A549 (cell line): ENCODE measurements around the gene TSPAN18. TPM values are rescaled to one million over a fixed set of nuclear protein-coding genes. Genes with fewer than 3 reads are reported as not detected.

ENCODE experiments used
- ATAC-seq, 2 experiments: fragments of 200-7000 bp in 1 of 2; fragments of >200 bp in 1 of 2; cut with Nextera tagmentation in 1 of 2; cut with Tn5 transposase in 1 of 2; 3 replicates each; pipeline versions ENCODE4 v1.8.0 to v1.9.1; 2018 to 2020; ENCODE audit warnings: mild to moderate bottlenecking in 1 of 2, moderate library complexity in 1 of 2
- CTCF ChIA-PET: fragments of 300-600 bp; sonication (Branson Sonifier 250); formaldehyde crosslinking; extraction: SDS; loops from one replicate; lab custom pipeline; 2021; ENCODE audit warnings: antibody characterized with exemption, inconsistent platforms; lab: Yijun Ruan, JAX
- POLR2A ChIA-PET: fragments of 350-600 bp; formaldehyde crosslinking; extraction: SDS; loops from one replicate; lab custom pipeline; 2021; ENCODE audit warnings: antibody characterized with exemption, inconsistent platforms; lab: Yijun Ruan, JAX
- DNase-seq, 2 experiments: peaks; one replicate each; pipeline versions ENCODE4 v3.0.0 to v3.0.0-alpha.2; 2011 to 2016; ENCODE audit warnings: low read depth in 1 of 2, low spot score in 1 of 2
- FAIRE-seq: peaks from 2 replicates; lab custom pipeline; 2011; peaks lifted over from hg19 to GRCh38; lab: Jason Lieb, UNC
- H3K27ac ChIP-seq, 2 experiments: fragments of >200 bp; sonication (Bioruptor Twin); formaldehyde crosslinking; 3 replicates each; pipeline ENCODE4 v1.5.1; 2016 to 2017
- H3K4me1 ChIP-seq: fragments of >200 bp; sonication (Bioruptor Twin); formaldehyde crosslinking; 3 replicates; pipeline ENCODE4 v1.6.1; 2016
- H3K4me2 ChIP-seq: fragments of >200 bp; sonication (Bioruptor Twin); formaldehyde crosslinking; 3 replicates; pipeline ENCODE4 v1.6.1; 2016
- H3K4me3 ChIP-seq: fragments of >200 bp; sonication (Bioruptor Twin); formaldehyde crosslinking; 3 replicates; pipeline ENCODE4 v1.5.1; 2016
- H3K9me3 ChIP-seq: fragments of >200 bp; sonication (Bioruptor Twin); formaldehyde crosslinking; 3 replicates; pipeline ENCODE4 v1.6.1; 2016
- BCL3 ChIP-seq: fragments of >200 bp; sonication (Bioruptor Twin); formaldehyde crosslinking; IDR thresholded peaks from 3 replicates; pipeline ENCODE4 v1.6.1; 2016
- CHD4 ChIP-seq: fragments of 200-600 bp; sonication (generic); IDR thresholded peaks from 2 replicates; pipeline ENCODE4 v1.6.1; 2016; ENCODE audit warnings: antibody characterized with exemption, mild to moderate bottlenecking, borderline replicate concordance
- EHF ChIP-seq: fragments of 250-450 bp; sonication (Bioruptor Pico); IDR thresholded peaks from 2 replicates; pipeline ENCODE4 v1.5.0; 2020; ENCODE audit warnings: mild to moderate bottlenecking
- EHMT2 ChIP-seq: fragments of 200-600 bp; sonication (generic); IDR thresholded peaks from 2 replicates; pipeline ENCODE4 v1.6.1; 2016; ENCODE audit warnings: antibody characterized with exemption, low read depth, mild to moderate bottlenecking, moderate library complexity
- ESRRA ChIP-seq: fragments of 150-350 bp; IDR thresholded peaks from 2 replicates; pipeline ENCODE4 v1.6.1; 2014; ENCODE audit warnings: mild to moderate bottlenecking, low read length, borderline replicate concordance
- FOSB ChIP-seq: fragments of 250-450 bp; sonication (Bioruptor Pico); IDR thresholded peaks from 2 replicates; pipeline ENCODE4 v1.5.0; 2020; ENCODE audit warnings: mild to moderate bottlenecking, moderate library complexity
- FOSL2 ChIP-seq, 2 experiments: fragments of 450-650 bp in 1 of 2; fragments of >200 bp in 1 of 2; sonication (Bioruptor Twin) in 1 of 2; formaldehyde crosslinking; IDR thresholded peaks; 2 replicates each; pipeline versions ENCODE4 v1.5.0 to v1.6.1; 2016 to 2020; ENCODE audit warnings: mild to moderate bottlenecking in 1 of 2, moderate library complexity in 1 of 2
- GATA3 ChIP-seq: IDR thresholded peaks from 2 replicates; pipeline ENCODE4 v1.6.1; 2012; ENCODE audit warnings: borderline replicate concordance
- HOXB13 ChIP-seq: fragments of 250-450 bp; sonication (Bioruptor Pico); IDR thresholded peaks from 2 replicates; pipeline ENCODE4 v1.5.0; 2020; ENCODE audit warnings: low read depth, mild to moderate bottlenecking, moderate library complexity
- HOXB5 ChIP-seq: fragments of 250-450 bp; sonication (Bioruptor Pico); IDR thresholded peaks from 2 replicates; pipeline ENCODE4 v1.5.0; 2020; ENCODE audit warnings: mild to moderate bottlenecking, moderate library complexity
- JUN ChIP-seq, 2 experiments: fragments of >200 bp; sonication (Bioruptor Twin); formaldehyde crosslinking; IDR thresholded peaks; 2 replicates in 1 of 2; 3 replicates in 1 of 2; pipeline ENCODE4 v1.6.1; 2016 to 2017
- JUNB ChIP-seq: fragments of >200 bp; sonication (Bioruptor Twin); formaldehyde crosslinking; IDR thresholded peaks from 2 replicates; pipeline ENCODE4 v1.6.1; 2016
- KDM1A ChIP-seq: fragments of 200-600 bp; sonication (generic); IDR thresholded peaks from 2 replicates; pipeline ENCODE4 v1.6.1; 2016; ENCODE audit warnings: low read depth, mild to moderate bottlenecking
- MAFK ChIP-seq: fragments of 450-650 bp; IDR thresholded peaks from 2 replicates; pipeline ENCODE4 v1.6.1; 2014; ENCODE audit not compliant: partially characterized antibody
- MYC ChIP-seq: IDR thresholded peaks from 2 replicates; pipeline ENCODE4 v1.6.1; 2012; ENCODE audit warnings: mild to moderate bottlenecking, inconsistent platforms, low read length, improper control_type of control experiment, borderline replicate concordance
- NFE2L2 ChIP-seq: fragments of 150-350 bp; conservative IDR thresholded peaks from 2 replicates; pipeline ENCODE4 v1.6.1; 2014; ENCODE audit warnings: low read length
- TFCP2L1 ChIP-seq: fragments of 250-450 bp; sonication (Bioruptor Pico); IDR thresholded peaks from 2 replicates; pipeline ENCODE4 v1.5.0; 2021; ENCODE audit warnings: mild to moderate bottlenecking
- ZFP36 ChIP-seq: fragments of 450-650 bp; IDR thresholded peaks from 2 replicates; pipeline ENCODE4 v1.6.1; 2014; ENCODE audit warnings: borderline replicate concordance; ENCODE audit not compliant: partially characterized antibody
- ZNF302 ChIP-seq: fragments of 250-450 bp; sonication (Bioruptor Pico); IDR thresholded peaks from 2 replicates; pipeline ENCODE4 v1.9.0; 2021; ENCODE audit warnings: inconsistent platforms, mild to moderate bottlenecking, moderate library complexity
- WGBS: methylation state at CpG from one replicate; pipeline ENCODE4 v1.1.6; 2017; ENCODE audit errors: missing lambda C conversion rate; 5-methylcytosine and 5-hydroxymethylcytosine counted together
- polyA plus RNA-seq, 4 experiments: library from polyadenylated mRNA; depleted of rRNA in 3 of 4; stranded (reverse); fragments of >200 nt; fragmentation: RNase III in 1 of 4; extraction: RNeasy Plus Mini Kit Qiagen cat#74134 plus additional on column Dnase treatment in 1 of 4; gene quantifications; 2 replicates in 3 of 4; 3 replicates in 1 of 4; pipeline ENCODE4 v1.2.3, GENCODE V29; 2011 to 2017
- TF ChIP-seq, protein P1 (sequence below): IDR thresholded peaks from 2 replicates; pipeline ENCODE4 v1.6.1; 2012
- TF ChIP-seq, protein P2 (sequence below): IDR thresholded peaks from 2 replicates; pipeline ENCODE4 v1.6.1; 2012
- TF ChIP-seq, protein P3 (sequence below): fragments of 150-350 bp; IDR thresholded peaks from 2 replicates; pipeline ENCODE4 v1.6.1; 2014; ENCODE audit warnings: low read depth, mild to moderate bottlenecking, low read length

TSPAN18 gene
- polyA plus RNA-seq, 2 of the 4 experiments (the other 2 are of a cell fraction), result 0.81 to 4.5 TPM

GRCh38 chr11:44789496-44789895 is 62.7 kb downstream of the TSPAN18 start:
- FAIRE-seq (no peak), ATAC-seq (no peak), DNase-seq (no peak)
- H3K4me2 ChIP-seq, result no peak overlapping the region
- H3K27ac ChIP-seq, result no peak overlapping the region
- ChIA-PET CTCF (interaction anchor here (0.6 to 3.9 kb wide), 9 partner anchors 13 to 313 kb away, joined by 3 to 39 read pairs (median 3); no protein-coding TSS in a partner anchor), POLR2A (no interaction called here)
- no peaks in the 10 kb centered on the region for H3K4me1 ChIP-seq
- H3K9me3 ChIP-seq, result no peaks in the 10 kb centered on the region
- TF ChIP-seq JUN (IDR thresholded peaks at IDR 0.05), result no peak
- TF ChIP-seq BCL3, result no peak
- TF ChIP-seq, protein P1, sequence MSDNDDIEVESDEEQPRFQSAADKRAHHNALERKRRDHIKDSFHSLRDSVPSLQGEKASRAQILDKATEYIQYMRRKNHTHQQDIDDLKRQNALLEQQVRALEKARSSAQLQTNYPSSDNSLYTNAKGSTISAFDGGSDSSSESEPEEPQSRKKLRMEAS, result no peak
- no peak for TF ChIP-seq JUNB
- no peak for TF ChIP-seq KDM1A
- no peak for TF ChIP-seq ZNF302 (CRISPR knock-in tag)
- TF ChIP-seq ESRRA, result no peak
- no peak for TF ChIP-seq FOSL2 (IDR thresholded peaks at IDR 0.05)
- no peak for TF ChIP-seq FOSL2 (CRISPR knock-in tag; IDR thresholded peaks at IDR 0.05)
- no peak for TF ChIP-seq EHF (CRISPR knock-in tag)
- TF ChIP-seq FOSB, result no peak
- TF ChIP-seq, protein P2, sequence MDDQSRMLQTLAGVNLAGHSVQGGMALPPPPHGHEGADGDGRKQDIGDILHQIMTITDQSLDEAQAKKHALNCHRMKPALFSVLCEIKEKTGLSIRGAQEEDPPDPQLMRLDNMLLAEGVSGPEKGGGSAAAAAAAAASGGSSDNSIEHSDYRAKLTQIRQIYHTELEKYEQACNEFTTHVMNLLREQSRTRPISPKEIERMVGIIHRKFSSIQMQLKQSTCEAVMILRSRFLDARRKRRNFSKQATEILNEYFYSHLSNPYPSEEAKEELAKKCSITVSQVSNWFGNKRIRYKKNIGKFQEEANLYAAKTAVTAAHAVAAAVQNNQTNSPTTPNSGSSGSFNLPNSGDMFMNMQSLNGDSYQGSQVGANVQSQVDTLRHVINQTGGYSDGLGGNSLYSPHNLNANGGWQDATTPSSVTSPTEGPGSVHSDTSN, result no peak
- TF ChIP-seq TFCP2L1, result no peak
- TF ChIP-seq NFE2L2, result no peak
- TF ChIP-seq HOXB5, result no peak
- TF ChIP-seq CHD4, result no peak
- no peak for TF ChIP-seq EHMT2
- TF ChIP-seq, protein P3, sequence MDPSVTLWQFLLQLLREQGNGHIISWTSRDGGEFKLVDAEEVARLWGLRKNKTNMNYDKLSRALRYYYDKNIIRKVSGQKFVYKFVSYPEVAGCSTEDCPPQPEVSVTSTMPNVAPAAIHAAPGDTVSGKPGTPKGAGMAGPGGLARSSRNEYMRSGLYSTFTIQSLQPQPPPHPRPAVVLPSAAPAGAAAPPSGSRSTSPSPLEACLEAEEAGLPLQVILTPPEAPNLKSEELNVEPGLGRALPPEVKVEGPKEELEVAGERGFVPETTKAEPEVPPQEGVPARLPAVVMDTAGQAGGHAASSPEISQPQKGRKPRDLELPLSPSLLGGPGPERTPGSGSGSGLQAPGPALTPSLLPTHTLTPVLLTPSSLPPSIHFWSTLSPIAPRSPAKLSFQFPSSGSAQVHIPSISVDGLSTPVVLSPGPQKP, result no peak
- no peak for TF ChIP-seq HOXB13 (CRISPR knock-in tag)
- no peak overlapping the region for H3K4me3 ChIP-seq
- WGBS, result 25% methylated on average over 3 of the region's 3 CpGs

GRCh38 chr11:44790211-44790610 is 63.4 kb downstream of the TSPAN18 start:
- FAIRE-seq (no peak), DNase-seq (no peak), ATAC-seq (no peak)
- CTCF ChIA-PET, result interaction anchor here (1.2 to 3.9 kb wide), 4 partner anchors 14 to 191 kb away, joined by 3 to 39 read pairs (median 11); no protein-coding TSS in a partner anchor
- no peak overlapping the region for H3K27ac ChIP-seq
- H3K4me1 ChIP-seq, result no peaks in the 10 kb centered on the region
- TF ChIP-seq ESRRA (no peak), GATA3 (no peak), MAFK (no peak), ZFP36 (no peak), JUN (IDR thresholded peaks at IDR 0.05) (no peak), MYC (no peak)
- H3K4me2 ChIP-seq, result no peak overlapping the region
- 42% methylated on average over 10 of the region's 10 CpGs for WGBS
- H3K4me3 ChIP-seq, result no peak overlapping the region
- POLR2A ChIA-PET, result no interaction called here
- no peaks in the 10 kb centered on the region for H3K9me3 ChIP-seq
